ENCODE data around the gene ERCC6L.

ERCC6L gene

DNA sequence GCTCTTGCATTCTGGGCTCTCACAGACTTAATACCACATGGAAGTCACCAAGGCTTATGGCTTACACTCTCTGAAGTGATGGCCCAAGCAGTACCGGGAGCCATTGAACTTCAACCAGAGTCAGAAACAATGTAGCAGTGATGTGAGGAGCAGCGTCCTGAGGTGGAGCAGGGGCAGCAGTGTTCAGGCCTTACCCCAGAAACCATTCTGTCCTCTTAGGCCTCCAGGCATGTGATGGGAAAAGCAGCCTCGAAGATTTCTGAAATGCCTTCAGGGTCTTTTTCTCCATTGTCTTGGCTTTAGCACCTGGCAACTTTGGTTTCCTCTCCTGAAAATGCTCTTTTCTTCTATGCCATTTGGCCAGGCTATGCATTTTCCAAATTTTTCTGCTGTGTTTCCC is 80.1 kb downstream of the ERCC6L start:
- no peak for DNase-seq
